H9 (cell line): Measurements from ENCODE around the gene CHPF. TPM values are rescaled to one million over a fixed set of nuclear protein-coding genes. Genes with fewer than 3 reads are reported as not detected.
A peak's percentile ranks its signal among the peaks of the same experiment; 100 is the strongest.

Source experiments
- DNase-seq: peaks from one replicate; pipeline ENCODE4 v3.0.0-alpha.2; 2017
- H2AFZ ChIP-seq: one replicate; pipeline ENCODE4 v1.6.1; 2013; ENCODE audit warnings: mild to moderate bottlenecking, low read length, control low read depth, moderate library complexity
- H2AK5ac ChIP-seq: 2 replicates; pipeline ENCODE4 v1.6.1; 2013; ENCODE audit warnings: low read length, control low read depth, mixed read lengths; ENCODE audit not compliant: insufficient read length
- H2BK120ac ChIP-seq: one replicate; pipeline ENCODE4 v1.6.1; 2013; ENCODE audit warnings: low read depth, mild to moderate bottlenecking, low read length, control low read depth, inconsistent platforms; ENCODE audit not compliant: poor library complexity, severe bottlenecking
- H2BK12ac ChIP-seq: 2 replicates; pipeline ENCODE4 v1.6.1; 2013; ENCODE audit warnings: low read length, control low read depth, mixed read lengths, low read depth; ENCODE audit not compliant: insufficient read length
- H2BK15ac ChIP-seq: 2 replicates; pipeline ENCODE4 v1.6.1; 2013; ENCODE audit warnings: low read depth, low read length, control low read depth
- H2BK20ac ChIP-seq: one replicate; pipeline ENCODE4 v1.6.1; 2013; ENCODE audit warnings: low read depth, mild to moderate bottlenecking, low read length, control low read depth, inconsistent platforms; ENCODE audit not compliant: poor library complexity, severe bottlenecking
- H2BK5ac ChIP-seq: 2 replicates; pipeline ENCODE4 v1.6.1; 2013; ENCODE audit warnings: low read length, control low read depth, mixed read lengths; ENCODE audit not compliant: insufficient read length
- H3K14ac ChIP-seq: 2 replicates; pipeline ENCODE4 v1.6.1; 2013; ENCODE audit warnings: low read length, control low read depth; ENCODE audit not compliant: insufficient read depth
- H3K18ac ChIP-seq: 2 replicates; pipeline ENCODE4 v1.6.1; 2013; ENCODE audit warnings: low read depth, mild to moderate bottlenecking, mixed read lengths, low read length, control low read depth; ENCODE audit not compliant: insufficient read length
- H3K23ac ChIP-seq: 2 replicates; pipeline ENCODE4 v1.6.1; 2013; ENCODE audit warnings: low read length, control low read depth, mixed read lengths, low read depth; ENCODE audit not compliant: insufficient read length
- H3K23me2 ChIP-seq: 2 replicates; pipeline ENCODE4 v1.6.1; 2013; ENCODE audit warnings: low read depth, mild to moderate bottlenecking, mixed read lengths, low read length, control low read depth; ENCODE audit not compliant: insufficient read length, poor library complexity, severe bottlenecking
- H3K27ac ChIP-seq: 2 replicates; pipeline ENCODE4 v1.5.1; 2013; ENCODE audit warnings: low read length, control low read depth, mixed read lengths, low read depth; ENCODE audit not compliant: insufficient read length
- H3K27me3 ChIP-seq: 2 replicates; pipeline ENCODE4 v1.6.1; 2013; ENCODE audit warnings: low read length, control low read depth, inconsistent platforms; ENCODE audit not compliant: insufficient read depth
- H3K4ac ChIP-seq: 2 replicates; pipeline ENCODE4 v1.6.1; 2013; ENCODE audit warnings: low read depth, mild to moderate bottlenecking, control low read depth, inconsistent platforms, low read length, moderate library complexity
- H3K4me1 ChIP-seq: 2 replicates; pipeline ENCODE4 v1.6.1; 2013; ENCODE audit warnings: low read length, control low read depth, inconsistent platforms; ENCODE audit not compliant: insufficient read depth
- H3K4me2 ChIP-seq: 2 replicates; pipeline ENCODE4 v1.6.1; 2013; ENCODE audit warnings: low read length, control low read depth, mixed read lengths; ENCODE audit not compliant: insufficient read length, insufficient read depth
- H3K56ac ChIP-seq: 2 replicates; pipeline ENCODE4 v1.6.1; 2013; ENCODE audit warnings: low read depth, mild to moderate bottlenecking, mixed read lengths, low read length, control low read depth; ENCODE audit not compliant: insufficient read length
- H3K79me1 ChIP-seq: 2 replicates; pipeline ENCODE4 v1.6.1; 2013; ENCODE audit warnings: low read depth, mild to moderate bottlenecking, moderate library complexity, low read length, control low read depth, inconsistent platforms; ENCODE audit not compliant: insufficient read depth, poor library complexity, severe bottlenecking
- H3K79me2 ChIP-seq: 2 replicates; pipeline ENCODE4 v1.6.1; 2013; ENCODE audit warnings: low read length, control low read depth, inconsistent platforms; ENCODE audit not compliant: insufficient read depth
- H3K9ac ChIP-seq: 2 replicates; pipeline ENCODE4 v1.6.1; 2013; ENCODE audit warnings: low read length, control low read depth, mixed read lengths; ENCODE audit not compliant: insufficient read length; ENCODE audit errors: extremely low read depth
- H3K9me3 ChIP-seq: one replicate; pipeline ENCODE4 v1.6.1; 2013; ENCODE audit warnings: low read depth, low read length, inconsistent platforms; ENCODE audit not compliant: control insufficient read depth
- H3T11ph ChIP-seq: one replicate; pipeline ENCODE4 v1.6.1; 2013; ENCODE audit warnings: mild to moderate bottlenecking, low read length, control low read depth, inconsistent platforms
- H4K20me1 ChIP-seq: one replicate; pipeline ENCODE4 v1.6.1; 2013; ENCODE audit not compliant: control insufficient read depth, insufficient read length, insufficient read depth
- H4K5ac ChIP-seq: 2 replicates; pipeline ENCODE4 v1.6.1; 2013; ENCODE audit warnings: low read depth, mild to moderate bottlenecking, mixed read lengths, low read length, control low read depth; ENCODE audit not compliant: insufficient read length
- H4K8ac ChIP-seq: replicated peaks from 2 replicates; pipeline ENCODE4 v1.6.1; 2013; ENCODE audit warnings: low read length, control low read depth, mixed read lengths, low read depth; ENCODE audit not compliant: insufficient read length
- H4K91ac ChIP-seq: 2 replicates; pipeline ENCODE4 v1.6.1; 2013; ENCODE audit warnings: low read depth, mild to moderate bottlenecking, moderate library complexity, mixed read lengths, low read length, control low read depth; ENCODE audit not compliant: insufficient read length
- H3K27ac Mint-ChIP-seq, 3 experiments: 2 replicates in 2 of 3; 3 replicates in 1 of 3; pipeline ENCODE4 v1.8.0; 2020 to 2021; ENCODE audit warnings: mixed read lengths in 3 of 3, mild to moderate bottlenecking in 1 of 3, moderate library complexity in 1 of 3
- H3K27me3 Mint-ChIP-seq: 2 replicates; pipeline ENCODE4 v1.8.0; 2021; ENCODE audit warnings: low read depth, mild to moderate bottlenecking, moderate library complexity, mixed read lengths
- H3K36me3 Mint-ChIP-seq, 3 experiments: 2 replicates in 2 of 3; 3 replicates in 1 of 3; pipeline ENCODE4 v1.8.0; 2020 to 2021; ENCODE audit warnings: low read depth in 3 of 3, mixed read lengths in 3 of 3; ENCODE audit not compliant: insufficient read depth in 1 of 3
- H3K4me1 Mint-ChIP-seq, 2 experiments: 2 replicates each; pipeline ENCODE4 v1.8.0; 2020; ENCODE audit warnings: mixed read lengths in 2 of 2
- H3K4me3 Mint-ChIP-seq, 2 experiments: 2 replicates in 1 of 2; 3 replicates in 1 of 2; pipeline ENCODE4 v1.8.0; 2020 to 2021; ENCODE audit warnings: mild to moderate bottlenecking in 2 of 2, mixed read lengths in 2 of 2, moderate library complexity in 1 of 2
- H3K9me3 Mint-ChIP-seq, 2 experiments: 2 replicates in 1 of 2; 3 replicates in 1 of 2; pipeline ENCODE4 v1.8.0; 2020; ENCODE audit warnings: mild to moderate bottlenecking in 2 of 2, mixed read lengths in 2 of 2, moderate library complexity in 1 of 2
- WGBS: extraction: QIAGEN DNeasy Blood & Tissue Kit; methylation state at CpG from one replicate; pipeline ENCODE4 v1.1.7; 2013; ENCODE audit warnings: missing lambda C conversion rate, low lambda C conversion rate, mixed read lengths; ENCODE audit not compliant: insufficient read length; ENCODE audit errors: extremely low coverage; 5-methylcytosine and 5-hydroxymethylcytosine counted together
- total RNA-seq: library from RNA; stranded (reverse); gene quantifications from 2 replicates; pipeline ENCODE4 v1.2.1, GENCODE V29; 2021
- TF ChIP-seq, protein P1 (sequence below): fragments of 200-600 bp; sonication (generic); conservative IDR thresholded peaks from 3 replicates; pipeline ENCODE4 v1.8.0; 2021; ENCODE audit warnings: antibody characterized with exemption, mild to moderate bottlenecking

CHPF gene
- total RNA-seq, 1 experiment from 2014 or later = 46.5 TPM

DNA sequence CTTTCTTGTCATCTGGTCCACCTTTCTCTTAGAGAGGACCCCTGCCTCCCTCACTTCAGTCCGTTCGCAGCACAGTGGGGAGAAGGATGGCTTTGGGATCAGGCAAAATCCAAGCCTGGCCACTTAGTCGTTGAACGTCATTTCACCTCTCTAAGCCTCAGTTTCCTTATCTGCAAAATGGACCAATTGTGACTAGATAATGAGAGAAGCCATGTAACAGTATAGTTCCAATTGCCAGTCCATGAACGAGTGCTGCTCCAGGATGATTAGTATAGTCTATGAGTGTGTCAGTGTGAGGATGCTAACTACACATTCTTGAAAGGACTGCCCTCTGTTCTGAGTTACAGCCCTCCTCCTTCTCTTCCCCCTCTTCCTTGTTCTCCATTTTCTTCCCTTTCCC is 29.6 kb upstream of the CHPF start:
- H3K4me1 ChIP-seq = peaks cover 5% of the 10 kb centered on the region; the same call in 1 of the 2 replicates
- H2AK5ac ChIP-seq = no peak overlapping the region
- no peak overlapping the region for H4K5ac ChIP-seq
- no peak overlapping the region for H4K91ac ChIP-seq
- no peak overlapping the region for H2AFZ ChIP-seq
- H3K27ac ChIP-seq = no peak overlapping the region
- H3K27me3 Mint-ChIP-seq = peaks cover 20% of the 10 kb centered on the region
- no CpG with 5 or more reads among the region's 5 CpGs for WGBS
- H3K36me3 Mint-ChIP-seq = peaks cover 15 to 18% (median 17%) of the 10 kb centered on the region in 3 experiments
- no peak overlapping the region for H2BK20ac ChIP-seq
- TF ChIP-seq, protein P1, sequence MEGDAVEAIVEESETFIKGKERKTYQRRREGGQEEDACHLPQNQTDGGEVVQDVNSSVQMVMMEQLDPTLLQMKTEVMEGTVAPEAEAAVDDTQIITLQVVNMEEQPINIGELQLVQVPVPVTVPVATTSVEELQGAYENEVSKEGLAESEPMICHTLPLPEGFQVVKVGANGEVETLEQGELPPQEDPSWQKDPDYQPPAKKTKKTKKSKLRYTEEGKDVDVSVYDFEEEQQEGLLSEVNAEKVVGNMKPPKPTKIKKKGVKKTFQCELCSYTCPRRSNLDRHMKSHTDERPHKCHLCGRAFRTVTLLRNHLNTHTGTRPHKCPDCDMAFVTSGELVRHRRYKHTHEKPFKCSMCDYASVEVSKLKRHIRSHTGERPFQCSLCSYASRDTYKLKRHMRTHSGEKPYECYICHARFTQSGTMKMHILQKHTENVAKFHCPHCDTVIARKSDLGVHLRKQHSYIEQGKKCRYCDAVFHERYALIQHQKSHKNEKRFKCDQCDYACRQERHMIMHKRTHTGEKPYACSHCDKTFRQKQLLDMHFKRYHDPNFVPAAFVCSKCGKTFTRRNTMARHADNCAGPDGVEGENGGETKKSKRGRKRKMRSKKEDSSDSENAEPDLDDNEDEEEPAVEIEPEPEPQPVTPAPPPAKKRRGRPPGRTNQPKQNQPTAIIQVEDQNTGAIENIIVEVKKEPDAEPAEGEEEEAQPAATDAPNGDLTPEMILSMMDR = no peak
- H3K27ac Mint-ChIP-seq = no peak overlapping the region
- DNase-seq = no peak
- H3K79me2 ChIP-seq = no peaks in the 10 kb centered on the region
- no peaks in the 10 kb centered on the region for H4K20me1 ChIP-seq
- peaks cover 48 to 63% of the 10 kb centered on the region in 2 experiments for H3K4me1 Mint-ChIP-seq
- H3K4ac ChIP-seq = no peak overlapping the region
- H3K27me3 ChIP-seq = no peaks in the 10 kb centered on the region; the same call in 1 of the 2 replicates
- peaks cover 7% of the 10 kb centered on the region for H3K23me2 ChIP-seq
- H3K56ac ChIP-seq = no peak overlapping the region
- H3T11ph ChIP-seq = no peak overlapping the region
- no peak overlapping the region for H3K14ac ChIP-seq
- peak overlapping the region in 1 of 2 experiments; percentile 39; a peak in 2 of 5 replicates for H3K4me3 Mint-ChIP-seq
- no peak overlapping the region for H2BK5ac ChIP-seq
- H3K4me2 ChIP-seq = no peak overlapping the region
- no peak overlapping the region for H2BK12ac ChIP-seq
- H3K9ac ChIP-seq = no peak overlapping the region
- no peaks in the 10 kb centered on the region; a peak in 1 of 5 replicates for H3K9me3 Mint-ChIP-seq
- H3K18ac ChIP-seq = no peak overlapping the region
- H3K9me3 ChIP-seq = no peaks in the 10 kb centered on the region
- no peaks in the 10 kb centered on the region for H3K79me1 ChIP-seq
- no peak overlapping the region for H4K8ac ChIP-seq
- no peak overlapping the region for H2BK120ac ChIP-seq
- H2BK15ac ChIP-seq = no peak overlapping the region
- H3K23ac ChIP-seq = no peak overlapping the region
